Chondrocyte (in vitro differentiated cells): ENCODE data around the gene LEMD2. TPM values are rescaled to one million over a fixed set of nuclear protein-coding genes. Genes with fewer than 3 reads are reported as not detected.

Experiments
- DNase-seq: peaks from one replicate; pipeline ENCODE4 v3.0.0; 2021; ENCODE audit warnings: mixed read lengths, low spot score
- H3K27ac Mint-ChIP-seq: one replicate; pipeline ENCODE4 v1.8.0; 2021; ENCODE audit warnings: mild to moderate bottlenecking, moderate library complexity, mixed read lengths; ENCODE audit not compliant: unreplicated experiment
- H3K27me3 Mint-ChIP-seq: 2 replicates; pipeline ENCODE4 v1.8.0; 2021; ENCODE audit warnings: low read depth, mixed read lengths
- H3K36me3 Mint-ChIP-seq: 2 replicates; pipeline ENCODE4 v1.8.0; 2021; ENCODE audit warnings: low read depth, mixed read lengths
- H3K4me1 Mint-ChIP-seq: 2 replicates; pipeline ENCODE4 v1.8.0; 2021; ENCODE audit warnings: low read depth, mild to moderate bottlenecking, mixed read lengths
- H3K4me3 Mint-ChIP-seq: one replicate; pipeline ENCODE4 v1.8.0; 2021; ENCODE audit warnings: mild to moderate bottlenecking, moderate library complexity, mixed read lengths; ENCODE audit not compliant: unreplicated experiment
- H3K9me3 Mint-ChIP-seq: 2 replicates; pipeline ENCODE4 v1.8.0; 2021; ENCODE audit warnings: low read depth, mixed read lengths
- total RNA-seq: library from RNA; stranded (reverse); gene quantifications from 3 replicates; pipeline ENCODE4 v1.2.1, GENCODE V29; 2021
- TF ChIP-seq, protein P1 (sequence below): fragments of 200-600 bp; sonication (generic); IDR thresholded peaks from 2 replicates; pipeline ENCODE4 v1.5.0; 2021; ENCODE audit warnings: antibody characterized with exemption, mild to moderate bottlenecking, moderate library complexity

Gene LEMD2
- total RNA-seq, 1 donor from 2014 or later, result 60.1 TPM

DNA sequence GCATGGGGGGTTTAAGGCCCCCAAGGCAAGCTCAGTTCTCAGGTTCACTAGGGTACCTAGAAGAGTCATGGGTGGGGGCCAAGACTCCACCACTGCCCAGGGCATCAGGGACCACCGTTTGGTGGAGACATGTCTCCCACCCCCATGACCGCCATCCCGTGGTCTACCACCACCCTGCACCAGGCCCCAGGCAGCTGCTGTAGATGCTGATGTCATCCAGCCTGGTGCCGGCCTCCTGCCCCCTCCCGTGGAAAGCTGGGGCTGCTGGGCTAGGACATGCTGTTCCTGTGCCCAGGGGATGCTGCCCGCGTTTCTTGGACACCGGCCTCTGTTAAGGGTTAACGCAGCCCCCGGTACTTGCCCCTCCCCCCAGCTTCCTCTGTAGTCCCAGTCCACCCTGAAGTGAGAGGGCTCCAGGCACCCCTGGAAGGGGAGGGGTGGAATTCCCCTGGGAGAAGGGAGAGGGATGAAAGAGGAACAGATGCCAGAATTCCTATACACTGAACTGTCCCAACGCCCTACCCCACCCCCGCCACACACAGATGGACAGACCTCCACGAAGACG, 42.8 kb downstream of the LEMD2 start:
- DNase-seq, result no peak
- TF ChIP-seq, protein P1, sequence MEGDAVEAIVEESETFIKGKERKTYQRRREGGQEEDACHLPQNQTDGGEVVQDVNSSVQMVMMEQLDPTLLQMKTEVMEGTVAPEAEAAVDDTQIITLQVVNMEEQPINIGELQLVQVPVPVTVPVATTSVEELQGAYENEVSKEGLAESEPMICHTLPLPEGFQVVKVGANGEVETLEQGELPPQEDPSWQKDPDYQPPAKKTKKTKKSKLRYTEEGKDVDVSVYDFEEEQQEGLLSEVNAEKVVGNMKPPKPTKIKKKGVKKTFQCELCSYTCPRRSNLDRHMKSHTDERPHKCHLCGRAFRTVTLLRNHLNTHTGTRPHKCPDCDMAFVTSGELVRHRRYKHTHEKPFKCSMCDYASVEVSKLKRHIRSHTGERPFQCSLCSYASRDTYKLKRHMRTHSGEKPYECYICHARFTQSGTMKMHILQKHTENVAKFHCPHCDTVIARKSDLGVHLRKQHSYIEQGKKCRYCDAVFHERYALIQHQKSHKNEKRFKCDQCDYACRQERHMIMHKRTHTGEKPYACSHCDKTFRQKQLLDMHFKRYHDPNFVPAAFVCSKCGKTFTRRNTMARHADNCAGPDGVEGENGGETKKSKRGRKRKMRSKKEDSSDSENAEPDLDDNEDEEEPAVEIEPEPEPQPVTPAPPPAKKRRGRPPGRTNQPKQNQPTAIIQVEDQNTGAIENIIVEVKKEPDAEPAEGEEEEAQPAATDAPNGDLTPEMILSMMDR, result peak; percentile 51
- Mint-ChIP-seq H3K36me3 (no peaks in the 10 kb centered on the region), H3K27ac (peak overlapping the region; percentile 95), H3K4me3 (peak overlapping the region; percentile 67), H3K4me1 (peaks cover 47% of the 10 kb centered on the region), H3K27me3 (no peaks in the 10 kb centered on the region), H3K9me3 (no peaks in the 10 kb centered on the region)

DNA sequence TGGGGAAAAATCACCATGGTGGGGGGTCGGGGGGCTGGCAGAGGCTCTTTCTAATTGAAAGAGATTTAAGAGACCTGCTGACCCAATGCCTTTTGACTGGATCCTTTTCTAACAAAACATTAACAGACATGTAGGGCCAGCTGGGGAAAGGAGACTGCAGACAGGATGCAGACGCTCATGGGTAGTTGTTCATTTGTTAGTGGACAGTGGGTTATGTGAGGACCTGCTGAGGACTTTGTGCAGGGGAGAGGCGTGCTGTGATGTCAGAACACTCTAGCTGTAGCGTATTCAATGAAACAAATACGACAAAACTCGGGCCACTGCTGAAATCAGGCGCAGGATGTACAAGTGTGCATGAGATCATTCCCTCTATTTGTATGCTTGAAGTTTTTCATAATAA, 43.4 kb downstream of the LEMD2 start:
- Mint-ChIP-seq H3K9me3 (no peaks in the 10 kb centered on the region), H3K4me3 (peak overlapping the region; percentile 67), H3K36me3 (no peaks in the 10 kb centered on the region), H3K27ac (peak overlapping the region; percentile 95), H3K27me3 (no peaks in the 10 kb centered on the region), H3K4me1 (peaks cover 46% of the 10 kb centered on the region)
- DNase-seq, result no peak
- TF ChIP-seq, protein P1, result no peak

DNA sequence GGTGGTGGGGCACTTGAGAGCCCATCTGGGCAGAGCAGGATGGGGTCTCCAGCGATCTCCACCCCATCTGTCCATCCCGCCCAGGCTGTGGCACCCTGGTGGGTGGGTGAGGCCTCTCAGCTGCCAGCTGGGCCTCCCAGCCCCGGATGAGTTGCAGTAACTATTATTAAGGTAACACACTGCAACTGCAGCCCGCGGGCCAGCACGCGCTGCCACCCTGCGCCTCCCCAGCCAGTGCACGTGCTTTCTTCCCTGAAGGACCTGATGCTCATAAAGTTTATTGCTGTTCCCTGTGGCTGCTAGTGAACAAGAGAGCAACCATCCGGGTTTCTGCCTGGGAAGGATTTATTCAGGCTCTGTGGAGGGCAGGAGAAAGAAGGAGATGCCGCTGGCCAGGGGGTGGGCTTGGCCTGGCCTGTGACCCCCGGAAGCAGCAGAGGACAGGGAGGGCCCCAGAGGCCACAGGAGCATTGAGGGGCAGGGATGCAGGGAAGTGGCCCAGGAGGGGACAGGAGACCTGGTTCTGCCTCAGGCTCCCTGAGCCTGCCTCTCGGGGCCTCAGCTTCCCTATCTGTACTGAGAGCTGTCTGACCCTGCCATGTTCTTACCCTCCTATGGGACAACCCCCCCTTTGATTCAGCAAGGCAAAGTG, 43.9 kb downstream of the LEMD2 start:
- Mint-ChIP-seq H3K4me3 (peak overlapping the region; percentile 67), H3K9me3 (no peaks in the 10 kb centered on the region), H3K27ac (peak overlapping the region; percentile 95), H3K4me1 (peaks cover 48% of the 10 kb centered on the region), H3K36me3 (no peaks in the 10 kb centered on the region), H3K27me3 (no peaks in the 10 kb centered on the region)
- TF ChIP-seq, protein P1, result no peak
- no peak for DNase-seq

DNA sequence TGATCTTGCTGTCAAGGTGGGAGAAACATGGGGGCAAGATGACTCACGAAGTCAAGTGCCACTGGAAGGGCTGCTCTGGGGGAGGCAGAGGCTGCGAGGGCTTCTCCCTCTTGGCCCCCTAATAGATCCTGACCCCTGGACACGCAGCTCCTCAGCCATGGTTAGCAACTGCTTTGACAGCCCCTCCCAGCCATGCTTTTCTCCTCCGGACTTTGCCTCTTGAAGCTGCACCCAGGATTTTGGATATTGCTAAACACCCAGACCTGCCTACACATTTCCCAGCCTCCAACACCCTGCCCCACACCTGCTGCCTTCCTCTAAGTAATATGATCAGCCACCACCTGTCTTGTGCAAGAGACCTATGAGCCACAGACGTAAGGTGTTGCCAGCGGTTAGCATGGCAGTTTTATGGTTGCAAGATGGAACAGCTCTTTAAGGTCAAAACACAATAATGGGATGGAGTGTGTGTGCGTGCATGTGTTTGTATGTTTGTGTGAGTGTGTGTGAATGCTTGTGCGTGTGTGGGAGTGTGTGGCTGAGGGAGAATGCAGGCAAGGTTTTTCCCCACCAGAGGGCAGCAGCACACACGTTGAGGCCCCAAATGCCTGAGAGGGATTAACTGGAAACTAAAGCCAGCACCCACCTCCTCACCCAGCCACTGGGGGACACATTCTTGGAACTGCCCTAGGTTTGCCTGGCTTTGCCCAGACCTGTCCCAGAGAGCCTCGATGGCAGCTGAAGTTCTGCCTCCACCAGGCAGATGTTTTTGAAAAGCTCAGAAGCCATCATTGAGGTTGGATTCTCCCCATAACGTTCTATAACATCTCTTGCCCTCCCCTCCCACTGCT, 44.7 kb downstream of the LEMD2 start:
- no peak for DNase-seq
- H3K27me3 Mint-ChIP-seq, result no peaks in the 10 kb centered on the region
- TF ChIP-seq, protein P1, result peak; percentile 91
- H3K36me3 Mint-ChIP-seq, result no peaks in the 10 kb centered on the region
- no peaks in the 10 kb centered on the region for H3K9me3 Mint-ChIP-seq
- H3K4me3 Mint-ChIP-seq, result no peak overlapping the region
- peaks cover 48% of the 10 kb centered on the region for H3K4me1 Mint-ChIP-seq
- H3K27ac Mint-ChIP-seq, result peak overlapping the region; percentile 19

DNA sequence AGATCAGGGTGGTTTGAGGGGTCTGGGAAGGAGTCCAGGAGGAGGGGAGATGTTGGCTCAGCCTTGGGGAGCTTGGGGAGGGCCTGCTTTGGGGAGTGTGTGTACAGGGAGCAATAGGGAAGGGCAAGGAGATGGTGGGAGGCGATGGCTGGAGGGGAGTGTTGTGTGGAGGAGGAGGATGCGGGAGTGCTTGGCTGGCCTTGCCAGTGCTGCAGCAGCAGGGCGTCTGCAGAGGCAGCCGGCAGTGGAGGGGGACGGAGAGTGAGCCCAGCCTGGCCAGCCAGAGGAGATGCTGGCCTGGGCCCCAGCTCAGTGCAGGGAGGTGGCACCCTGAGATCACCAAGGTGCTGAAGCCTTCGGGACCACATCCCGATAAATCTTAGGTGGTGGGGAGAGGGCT, 46.1 kb downstream of the LEMD2 start:
- no peak for DNase-seq
- no peak overlapping the region for H3K27ac Mint-ChIP-seq
- peaks cover 47% of the 10 kb centered on the region for H3K4me1 Mint-ChIP-seq
- TF ChIP-seq, protein P1, result no peak
- H3K9me3 Mint-ChIP-seq, result no peaks in the 10 kb centered on the region
- no peaks in the 10 kb centered on the region for H3K36me3 Mint-ChIP-seq
- H3K27me3 Mint-ChIP-seq, result no peaks in the 10 kb centered on the region
- H3K4me3 Mint-ChIP-seq, result no peak overlapping the region
